ENCODE data around the gene MX1.

The MX1 gene

DNA sequence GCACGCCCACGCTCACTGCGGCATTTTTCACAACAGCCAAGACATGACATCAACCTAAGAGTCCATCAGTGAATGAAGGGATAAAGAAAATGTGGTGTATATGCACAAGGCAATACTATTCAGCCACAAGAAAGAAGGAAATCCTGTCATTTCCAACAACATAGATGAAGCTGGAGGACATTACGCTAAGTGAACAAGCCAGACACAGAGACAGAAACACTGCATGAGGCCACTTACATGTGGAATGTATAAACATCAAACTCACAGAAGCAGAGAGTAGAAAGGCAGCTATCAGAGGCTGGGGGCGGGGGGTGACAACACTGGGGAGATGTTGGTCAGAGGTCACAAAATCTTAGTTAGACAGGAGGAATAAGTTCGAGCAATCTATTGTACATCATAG, 61.0 kb downstream of the MX1 start:
- TF ChIP-seq EZH2phosphoT487 (IDR thresholded peaks at IDR 0.05; ENCODE audit: borderline replicate concordance, low read length) (no peak), CTCF (IDR thresholded peaks at IDR 0.05; ENCODE audit: low read depth, low read length, poor library complexity, severe bottlenecking) (no peak)

GRCh38 chr21:41488080-41488479, 62.0 kb downstream of the MX1 start:
- Histone ChIP-seq H3K4me3 (ENCODE audit: low read length) (no peak overlapping the region), H3K4me1 (ENCODE audit: control insufficient read depth, low read length) (no peaks in the 10 kb centered on the region), H3K27me3 (ENCODE audit: control insufficient read depth, low read length) (no peaks in the 10 kb centered on the region), H3K9me3 (ENCODE audit: control insufficient read depth, insufficient read depth, low read length) (no peaks in the 10 kb centered on the region), H3K27ac (ENCODE audit: low read depth, low read length) (no peak overlapping the region), H3K79me2 (ENCODE audit: control insufficient read depth, low read length) (no peaks in the 10 kb centered on the region), H3K9me2 (replicated peaks; ENCODE audit: control insufficient read depth, low read length) (no peaks in the 10 kb centered on the region), H3K36me3 (ENCODE audit: control insufficient read depth, low read length) (no peaks in the 10 kb centered on the region), H4K20me1 (ENCODE audit: control insufficient read depth, insufficient read depth, low read depth, low read length) (no peaks in the 10 kb centered on the region), H3F3A (ENCODE audit: control insufficient read depth, insufficient read depth) (no peaks in the 10 kb centered on the region), H3K4me2 (ENCODE audit: low read length) (no peak overlapping the region)
- no peak for TF ChIP-seq CTCF (IDR thresholded peaks at IDR 0.05; ENCODE audit: low read depth, low read length, poor library complexity, severe bottlenecking)
- no peak for TF ChIP-seq EZH2phosphoT487 (IDR thresholded peaks at IDR 0.05; ENCODE audit: borderline replicate concordance, low read length)

More for the DNA sequence above, 61.0 kb downstream of the MX1 start:
- Histone ChIP-seq H3K4me2 (ENCODE audit: low read length) (no peak overlapping the region), H3K4me1 (ENCODE audit: control insufficient read depth, low read length) (no peaks in the 10 kb centered on the region), H3K27me3 (ENCODE audit: control insufficient read depth, low read length) (peaks cover 4% of the 10 kb centered on the region; the same call in 1 of the 2 replicates), H3F3A (ENCODE audit: control insufficient read depth, insufficient read depth) (no peaks in the 10 kb centered on the region), H3K9me3 (ENCODE audit: control insufficient read depth, insufficient read depth, low read length) (no peaks in the 10 kb centered on the region), H3K36me3 (ENCODE audit: control insufficient read depth, low read length) (no peaks in the 10 kb centered on the region), H3K27ac (ENCODE audit: low read depth, low read length) (no peak overlapping the region), H3K9me2 (replicated peaks; ENCODE audit: control insufficient read depth, low read length) (no peaks in the 10 kb centered on the region), H3K79me2 (ENCODE audit: control insufficient read depth, low read length) (no peaks in the 10 kb centered on the region), H4K20me1 (ENCODE audit: control insufficient read depth, insufficient read depth, low read depth, low read length) (no peaks in the 10 kb centered on the region), H3K4me3 (ENCODE audit: low read length) (no peak overlapping the region)

DNA sequence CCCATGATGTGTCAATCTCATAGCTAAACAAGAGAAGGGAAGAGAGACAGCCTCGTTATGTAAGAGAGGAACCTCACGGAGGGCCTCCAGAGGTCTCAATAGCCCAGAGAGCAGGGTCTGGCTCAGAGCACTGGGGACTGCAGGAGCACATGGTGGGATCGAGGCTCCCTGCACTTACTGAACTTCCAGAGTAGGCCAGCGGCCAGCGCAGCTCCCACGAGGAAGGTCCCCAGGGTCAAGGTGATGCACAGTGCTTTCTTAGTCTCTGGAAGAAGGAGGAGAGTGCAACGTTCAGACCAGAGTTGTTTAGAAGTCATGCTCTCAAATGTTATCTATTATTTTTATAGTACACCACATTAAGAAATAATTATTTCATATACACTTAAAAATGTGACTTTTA, 63.3 kb downstream of the MX1 start:
- H3F3A ChIP-seq (ENCODE audit: control insufficient read depth, insufficient read depth) = no peaks in the 10 kb centered on the region
- H3K4me2 ChIP-seq (ENCODE audit: low read length) = no peak overlapping the region
- H3K36me3 ChIP-seq (ENCODE audit: control insufficient read depth, low read length) = no peaks in the 10 kb centered on the region
- TF ChIP-seq EZH2phosphoT487 (IDR thresholded peaks at IDR 0.05; ENCODE audit: borderline replicate concordance, low read length) (no peak), CTCF (IDR thresholded peaks at IDR 0.05; ENCODE audit: low read depth, low read length, poor library complexity, severe bottlenecking) (no peak)
- no peaks in the 10 kb centered on the region for H3K27me3 ChIP-seq (ENCODE audit: control insufficient read depth, low read length)
- H3K4me1 ChIP-seq (ENCODE audit: control insufficient read depth, low read length) = no peaks in the 10 kb centered on the region
- no peaks in the 10 kb centered on the region for H3K9me2 ChIP-seq (replicated peaks; ENCODE audit: control insufficient read depth, low read length)
- no peaks in the 10 kb centered on the region for H4K20me1 ChIP-seq (ENCODE audit: control insufficient read depth, insufficient read depth, low read depth, low read length)
- no peaks in the 10 kb centered on the region for H3K79me2 ChIP-seq (ENCODE audit: control insufficient read depth, low read length)
- H3K4me3 ChIP-seq (ENCODE audit: low read length) = no peak overlapping the region
- no peaks in the 10 kb centered on the region for H3K9me3 ChIP-seq (ENCODE audit: control insufficient read depth, insufficient read depth, low read length)
- H3K27ac ChIP-seq (ENCODE audit: low read depth, low read length) = no peak overlapping the region

DNA sequence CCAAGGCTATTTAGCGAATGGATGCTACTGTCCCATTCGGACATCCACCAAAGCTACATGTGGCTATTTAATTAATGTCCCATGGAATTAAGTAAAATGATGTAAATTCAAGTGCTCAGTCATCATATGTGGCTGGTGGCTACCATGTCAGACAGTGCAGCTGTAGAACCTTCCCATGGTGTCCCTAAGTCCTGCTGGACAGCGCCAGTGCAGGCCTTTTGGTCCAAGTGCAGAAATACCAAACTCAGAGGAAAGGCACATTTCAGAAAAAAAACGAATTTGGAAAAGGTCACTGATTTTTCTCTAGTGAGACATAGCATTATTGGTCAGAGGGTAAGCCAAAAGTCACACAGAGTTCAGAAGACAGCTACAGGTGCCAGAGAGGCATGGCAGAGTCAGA, 64.3 kb downstream of the MX1 start:
- no peak for TF ChIP-seq CTCF (IDR thresholded peaks at IDR 0.05; ENCODE audit: low read depth, low read length, poor library complexity, severe bottlenecking)

More for the DNA sequence above, 64.3 kb downstream of the MX1 start:
- Histone ChIP-seq H3K9me3 (ENCODE audit: control insufficient read depth, insufficient read depth, low read length) (no peaks in the 10 kb centered on the region), H3K27ac (ENCODE audit: low read depth, low read length) (no peak overlapping the region), H3K4me3 (ENCODE audit: low read length) (no peak overlapping the region), H3K9me2 (replicated peaks; ENCODE audit: control insufficient read depth, low read length) (no peaks in the 10 kb centered on the region), H4K20me1 (ENCODE audit: control insufficient read depth, insufficient read depth, low read depth, low read length) (no peaks in the 10 kb centered on the region), H3K79me2 (ENCODE audit: control insufficient read depth, low read length) (no peaks in the 10 kb centered on the region), H3K4me2 (ENCODE audit: low read length) (no peak overlapping the region), H3F3A (ENCODE audit: control insufficient read depth, insufficient read depth) (no peaks in the 10 kb centered on the region), H3K27me3 (ENCODE audit: control insufficient read depth, low read length) (no peaks in the 10 kb centered on the region), H3K4me1 (ENCODE audit: control insufficient read depth, low read length) (no peaks in the 10 kb centered on the region), H3K36me3 (ENCODE audit: control insufficient read depth, low read length) (no peaks in the 10 kb centered on the region)

All from DOHH2 (cell line).